ENCODE data around the gene PSMB8. TPM values are rescaled to one million over a fixed set of nuclear protein-coding genes. Genes with fewer than 3 reads are reported as not detected.

The PSMB8 gene
- total and polyA plus RNA-seq, 2 of the 4 experiments (the other 2 are of a cell fraction), result 31.6 to 33.3 TPM

GRCh38 chr6:32888576-32888975, 44.7 kb upstream of the PSMB8 start:
- Histone ChIP-seq H3K23ac (ENCODE audit: low read depth, low read length) (no peak overlapping the region), H3K4me2 (ENCODE audit: low read depth, low read length) (no peak overlapping the region), H3K9ac (ENCODE audit: low read depth, low read length) (no peak overlapping the region), H4K8ac (ENCODE audit: low read depth in 2 of 2, low read length in 2 of 2) (no peak overlapping the region), H2AK5ac (ENCODE audit: low read depth, low read length) (no peak overlapping the region), H3K27me3 (ENCODE audit: control insufficient read depth, insufficient read depth, low read length) (no peaks in the 10 kb centered on the region), H3K36me3 (ENCODE audit: control insufficient read depth, insufficient read depth, low read length) (no peaks in the 10 kb centered on the region), H3K79me1 (ENCODE audit: low read depth in 1 of 2, low read length in 2 of 2) (peaks cover 0 to under 1% of the 10 kb centered on the region in 2 experiments; a peak in 1 of 4 replicates), H2BK15ac (ENCODE audit: low read depth, low read length) (no peak overlapping the region), H3K18ac (ENCODE audit: low read depth, low read length) (no peak overlapping the region), H4K91ac (ENCODE audit: insufficient read depth, low read depth, low read length) (no peak overlapping the region), H2BK5ac (ENCODE audit: low read depth, low read length, poor library complexity, severe bottlenecking) (no peak overlapping the region), H3K4me1 (ENCODE audit: control insufficient read depth, insufficient read depth, low read length) (peaks cover 15% of the 10 kb centered on the region), H3K4ac (ENCODE audit: low read depth, low read length) (no peak overlapping the region), H2BK120ac (ENCODE audit: low read depth, low read length) (no peak overlapping the region), H4K5ac (ENCODE audit: low read depth, low read length) (no peak overlapping the region), H2AFZ (replicated peaks; ENCODE audit: low read length, poor library complexity) (no peak overlapping the region), H2AK9ac (replicated peaks; ENCODE audit: low read depth, low read length, poor library complexity) (no peak overlapping the region), H3K14ac (replicated peaks; ENCODE audit: low read depth, low read length) (no peak overlapping the region), H4K20me1 (ENCODE audit: insufficient read depth, low read length) (no peaks in the 10 kb centered on the region), H2BK20ac (ENCODE audit: low read depth, low read length) (no peak overlapping the region), H3K56ac (ENCODE audit: extremely low read depth, insufficient read depth, low read length) (no peak overlapping the region), H3K9me3 (ENCODE audit: control insufficient read depth, insufficient read depth, low read length) (no peaks in the 10 kb centered on the region), H3K9me1 (ENCODE audit: insufficient read depth, low read length) (0 out of 2 replicates have a peak, but pooled peaks cover 2% of the 10 kb centered on the region), H3K4me3 (ENCODE audit: insufficient read depth, low read depth, low read length) (no peak overlapping the region), H3K27ac (ENCODE audit: insufficient read depth, low read length) (no peak overlapping the region)
- 100% methylated on average over 1 of the region's 2 CpGs; no CpG with 5 or more reads in 1 of the 2 experiments for WGBS, 2 experiments (ENCODE audit: extremely low coverage in 2 of 2, insufficient read length in 1 of 2)
- ChIA-PET CTCF (no interaction called here), POLR2A (ENCODE audit: unreplicated experiment) (no interaction called here)
- in situ Hi-C loops (cut with MboI; ENCODE audit: low sequenced_read_pairs), result no loop called here
- TF ChIP-seq MAFK (IDR thresholded peaks at IDR 0.05; ENCODE audit: low read depth, low read length) (no peak), NFE2L2 (IDR thresholded peaks at IDR 0.05; ENCODE audit: low read depth, low read length) (no peak), POLR2A (IDR thresholded peaks at IDR 0.05; ENCODE audit: low read depth, low read length) (no peak), SMC3 (IDR thresholded peaks at IDR 0.05; ENCODE audit: low read depth, low read length) (no peak), BHLHE40 (IDR thresholded peaks at IDR 0.05; ENCODE audit: low read depth, low read length) (no peak), RCOR1 (IDR thresholded peaks at IDR 0.05; ENCODE audit: insufficient replicate concordance, low read length) (no peak), RFX5 (IDR thresholded peaks at IDR 0.05; ENCODE audit: low read depth, low read length) (no peak), CTCF (conservative IDR thresholded peaks at IDR 0.05; ENCODE audit: low read depth, low read length) (no peak), CEBPB (IDR thresholded peaks at IDR 0.05; ENCODE audit: low read depth, low read length) (no peak), MXI1 (IDR thresholded peaks at IDR 0.05; ENCODE audit: borderline replicate concordance, low read depth, low read length) (no peak), CHD1 (IDR thresholded peaks at IDR 0.05; ENCODE audit: low read depth, low read length) (no peak), MAZ (IDR thresholded peaks at IDR 0.05; ENCODE audit: borderline replicate concordance, low read depth, low read length) (no peak), FOS (IDR thresholded peaks at IDR 0.05; ENCODE audit: low read depth, low read length) (no peak), ELK1 (IDR thresholded peaks at IDR 0.05; ENCODE audit: borderline replicate concordance, low read depth, low read length) (no peak), USF2 (IDR thresholded peaks at IDR 0.05; ENCODE audit: low read depth, low read length) (no peak), RAD21 (IDR thresholded peaks at IDR 0.05; ENCODE audit: low read length) (no peak)
- BruUV-seq (replicated peaks), result no TSS peak
- dilution Hi-C loops (cut with HindIII; ENCODE audit: low sequenced_read_pairs, unreplicated experiment), result no loop called here
- ATAC-seq (ENCODE audit: low read depth) (no peak), DNase-seq (no peak)
- intact Hi-C loops (cut with micrococcal nuclease), result loop anchor here (5.0 kb wide), 2 partner anchors 194 to 359 kb away; no protein-coding TSS in a partner anchor

All from IMR-90 (cell line).